Activated CD4-positive, alpha-beta T cell treated with anti-CD3 and anti-CD28 coated beads, Interleukin-2, amount 10 ng/mL, durations not matched to agents 24 days and 14 days (primary cell): ENCODE data around the gene PCED1A. TPM values are rescaled to one million over a fixed set of nuclear protein-coding genes. Genes with fewer than 3 reads are reported as not detected.

ENCODE experiments used
- DNase-seq: peaks from one replicate; pipeline ENCODE4 v3.0.0; 2022
- H3K27ac Mint-ChIP-seq: one replicate; pipeline ENCODE4 v1.8.0; 2022; ENCODE audit warnings: mild to moderate bottlenecking, mixed read lengths
- H3K27me3 Mint-ChIP-seq: one replicate; pipeline ENCODE4 v1.8.0; 2022; ENCODE audit warnings: mixed read lengths
- H3K36me3 Mint-ChIP-seq: one replicate; pipeline ENCODE4 v1.8.0; 2022; ENCODE audit warnings: low read depth, mild to moderate bottlenecking, mixed read lengths
- H3K4me1 Mint-ChIP-seq: one replicate; pipeline ENCODE4 v1.8.0; 2021; ENCODE audit warnings: mixed read lengths
- H3K4me3 Mint-ChIP-seq: one replicate; pipeline ENCODE4 v1.8.0; 2022; ENCODE audit warnings: mild to moderate bottlenecking, moderate library complexity, mixed read lengths
- H3K9me3 Mint-ChIP-seq: one replicate; pipeline ENCODE4 v1.8.0; 2021; ENCODE audit warnings: mixed read lengths
- intact Hi-C: fragments of 100-400 bp; cut with micrococcal nuclease; formaldehyde crosslinking; loops from one replicate; pipeline ENCODE4 v1.15.1; 2023
- total RNA-seq: library from RNA; stranded (reverse); gene quantifications from 2 replicates; pipeline ENCODE4 v1.2.3, GENCODE V29; 2022

PCED1A gene
- total RNA-seq, 1 donor from 2014 or later, result 26.1 TPM

DNA sequence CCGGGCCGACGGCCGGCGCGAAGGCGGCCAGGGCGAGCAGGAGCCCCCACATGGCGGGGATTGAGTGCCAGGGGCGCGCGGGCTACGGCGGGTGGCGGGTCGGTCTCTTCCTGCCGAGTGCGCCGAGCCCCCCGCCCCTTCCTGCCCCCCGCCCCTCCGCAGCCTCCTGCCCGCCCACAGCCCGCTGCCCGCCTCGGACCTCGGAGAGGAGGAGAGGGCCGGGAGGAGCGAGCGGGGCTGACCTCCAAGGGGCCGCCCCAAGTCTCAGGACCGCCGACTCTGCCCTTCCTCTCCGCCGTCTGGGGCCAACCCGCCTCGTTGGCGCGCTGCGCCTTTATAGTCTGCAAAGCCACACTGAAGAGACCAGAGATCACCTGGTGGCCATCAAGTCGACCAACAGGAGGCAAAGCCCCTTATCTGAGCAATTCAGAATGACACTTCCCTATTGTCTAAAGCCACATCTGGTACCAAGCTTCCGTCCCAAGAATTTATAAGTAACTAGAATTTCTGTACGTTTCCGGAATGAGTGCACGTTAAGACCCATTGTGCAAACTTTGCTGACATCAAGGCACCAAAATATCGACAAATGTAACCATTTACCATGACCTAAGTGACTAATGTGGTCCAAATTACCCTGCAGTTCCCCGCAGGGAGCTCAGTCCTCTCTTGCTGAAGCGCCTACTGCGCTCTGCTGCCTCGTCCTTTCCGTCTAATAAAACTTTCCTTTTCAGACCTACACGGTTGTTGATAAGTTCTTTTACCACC lies 39.8 kb downstream of the PCED1A start, which contains the start of gene CPXM1:
Gene CPXM1 (minus strand): TSS at position 107 of the 765 bp plus-strand sequence. CDS start 55 bp downstream, at position 52.
- H3K36me3 Mint-ChIP-seq, result peaks cover 3% of the 10 kb centered on the region
- H3K9me3 Mint-ChIP-seq, result no peaks in the 10 kb centered on the region
- H3K27ac Mint-ChIP-seq, result peak within 1 kb of the TSS; percentile 79
- H3K27me3 Mint-ChIP-seq, result peaks cover 59% of the 10 kb centered on the region
- intact Hi-C loops, result no loop called here
- peak within 1 kb of the TSS; percentile 88 for H3K4me3 Mint-ChIP-seq
- peaks cover 21% of the 10 kb centered on the region for H3K4me1 Mint-ChIP-seq
- DNase-seq, result peak; percentile 66

DNA sequence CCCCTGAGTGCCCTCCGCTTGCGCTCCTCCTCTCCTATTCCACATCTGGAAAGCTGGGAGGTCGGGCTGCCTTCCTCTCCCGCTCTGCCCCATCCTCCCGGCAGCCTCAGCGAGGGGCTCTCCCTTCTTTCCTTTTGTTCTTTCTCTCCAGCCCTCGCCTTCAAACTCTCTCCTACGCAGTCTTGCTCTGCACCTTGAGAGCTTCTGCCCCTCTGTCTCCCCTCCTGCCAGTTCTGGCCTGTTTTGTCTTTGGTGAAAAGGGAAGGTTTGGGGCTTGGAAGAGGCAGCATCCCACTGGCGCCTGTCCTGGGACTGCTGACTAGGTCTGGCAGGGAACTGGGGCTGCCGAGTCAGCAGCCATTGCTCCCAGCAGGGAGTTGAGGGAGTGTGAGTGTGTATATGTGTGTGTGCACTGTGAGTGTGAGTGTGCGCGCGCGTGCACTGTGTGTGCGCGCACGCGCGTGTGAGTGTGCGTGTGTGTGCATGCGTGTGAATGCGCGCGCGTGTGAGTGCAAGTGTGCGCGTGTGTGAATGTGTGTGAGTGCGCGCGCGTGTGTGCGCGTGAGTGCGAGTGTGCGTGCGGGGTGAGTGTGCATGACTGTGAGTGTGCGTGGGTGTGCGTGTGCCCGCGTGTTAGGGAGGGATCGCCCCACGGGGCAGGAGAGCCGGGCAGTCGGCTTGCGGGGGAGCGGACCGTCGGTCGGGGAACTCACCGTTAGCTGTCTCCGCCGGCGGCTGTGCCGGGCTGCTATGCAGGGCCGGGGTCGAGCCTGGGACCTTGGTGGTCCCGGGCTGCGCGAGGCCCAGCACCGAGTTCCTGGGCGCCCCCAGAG lies 40.6 kb downstream of the PCED1A start:
- no peak for DNase-seq
- Mint-ChIP-seq H3K9me3 (no peaks in the 10 kb centered on the region), H3K4me1 (peaks cover 21% of the 10 kb centered on the region), H3K36me3 (peaks cover 3% of the 10 kb centered on the region), H3K27me3 (peaks cover 55% of the 10 kb centered on the region), H3K27ac (peak overlapping the region; percentile 79), H3K4me3 (peak overlapping the region; percentile 88)
- intact Hi-C loops, result no loop called here

DNA sequence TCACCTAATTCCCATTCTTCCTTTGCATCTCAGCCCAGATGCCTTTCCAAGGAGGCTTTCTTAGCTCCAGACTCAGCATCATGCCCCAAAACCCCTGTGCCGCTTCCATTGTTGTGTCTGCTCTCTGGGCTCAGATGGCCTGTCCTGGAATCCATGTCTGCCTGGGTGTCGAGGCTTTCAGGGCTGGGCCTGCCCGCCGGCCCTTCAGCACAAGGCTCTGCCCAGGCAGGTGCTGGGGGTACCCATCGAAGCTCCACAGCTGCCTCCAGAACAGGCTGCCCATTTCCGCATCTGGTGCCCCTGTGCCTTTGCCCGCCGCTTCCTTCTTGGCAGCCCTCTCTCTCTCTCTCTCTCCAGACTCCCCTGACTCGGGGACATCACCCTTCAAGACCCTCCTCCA lies 41.2 kb downstream of the PCED1A start:
- peaks cover 21% of the 10 kb centered on the region for H3K4me1 Mint-ChIP-seq

DNA sequence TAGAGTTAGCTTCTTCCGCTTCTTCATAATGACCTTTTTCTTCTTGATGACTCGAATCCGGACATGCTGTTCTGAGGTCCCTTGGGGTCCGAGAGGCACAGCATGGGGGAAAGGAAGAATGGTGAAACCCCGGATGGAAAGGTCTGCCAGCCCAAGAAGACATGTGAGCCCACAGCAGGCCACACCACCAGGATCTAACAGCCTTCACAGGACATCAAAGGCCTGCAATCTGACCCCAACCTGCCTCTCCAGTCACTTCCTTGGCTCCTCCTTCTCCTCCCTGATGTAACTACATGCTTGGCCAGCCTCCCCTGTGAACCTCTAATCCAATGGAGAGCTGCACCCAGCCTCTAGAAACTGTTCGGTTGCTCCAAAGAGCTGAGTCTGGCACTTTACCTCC lies 41.6 kb downstream of the PCED1A start:
- H3K27me3 Mint-ChIP-seq, result peaks cover 46% of the 10 kb centered on the region
- peak overlapping the region; percentile 2 for H3K4me3 Mint-ChIP-seq
- no peak overlapping the region for H3K27ac Mint-ChIP-seq
- peaks cover 3% of the 10 kb centered on the region for H3K36me3 Mint-ChIP-seq
- no peaks in the 10 kb centered on the region for H3K9me3 Mint-ChIP-seq
- DNase-seq, result no peak
- peaks cover 21% of the 10 kb centered on the region for H3K4me1 Mint-ChIP-seq
- intact Hi-C loops, result no loop called here

More for the DNA sequence above, 41.2 kb downstream of the PCED1A start:
- Mint-ChIP-seq H3K36me3 (peaks cover 3% of the 10 kb centered on the region), H3K9me3 (no peaks in the 10 kb centered on the region), H3K4me3 (peak overlapping the region; percentile 88), H3K27ac (no peak overlapping the region), H3K27me3 (peaks cover 51% of the 10 kb centered on the region)
- intact Hi-C loops, result no loop called here
- DNase-seq, result no peak

DNA sequence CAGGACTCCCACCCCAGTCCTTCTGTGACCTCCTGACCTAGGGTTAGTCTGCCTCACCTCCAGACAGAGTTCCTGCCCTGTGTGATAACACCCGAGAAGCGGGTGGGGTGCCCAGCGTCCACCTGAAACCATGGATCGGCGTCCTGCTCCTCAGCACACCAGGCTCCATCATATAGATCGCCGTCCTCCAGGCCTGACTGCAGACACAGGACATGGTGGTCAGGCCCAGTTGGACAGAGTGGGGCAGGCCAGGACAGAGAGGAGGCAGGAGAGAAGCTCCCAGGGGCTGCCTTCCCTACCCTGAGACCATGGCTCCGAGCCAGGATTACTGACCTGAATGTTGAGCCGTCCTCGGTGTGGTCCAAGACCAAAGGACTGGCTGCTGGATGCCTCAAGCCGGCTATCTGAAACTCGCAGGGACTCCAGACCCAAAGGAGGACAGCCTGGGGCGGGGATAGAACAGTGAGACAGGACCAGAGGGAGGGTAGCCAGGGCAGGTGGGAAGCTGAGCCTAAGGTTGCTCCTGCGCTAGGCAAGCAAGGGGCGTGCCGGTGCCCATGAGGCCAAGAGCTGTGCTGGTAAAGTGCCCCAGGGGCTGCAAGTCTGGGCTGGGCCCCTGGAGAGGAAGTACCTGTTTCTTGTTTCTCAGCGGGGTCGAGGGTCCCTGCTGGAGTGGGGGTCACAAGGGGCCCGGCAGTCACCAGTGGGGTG lies 42.2 kb downstream of the PCED1A start:
- H3K4me1 Mint-ChIP-seq, result peaks cover 21% of the 10 kb centered on the region
- peaks cover 3% of the 10 kb centered on the region for H3K36me3 Mint-ChIP-seq
- H3K27ac Mint-ChIP-seq, result no peak overlapping the region
- H3K9me3 Mint-ChIP-seq, result no peaks in the 10 kb centered on the region
- DNase-seq, result no peak
- H3K4me3 Mint-ChIP-seq, result no peak overlapping the region
- intact Hi-C loops, result no loop called here
- H3K27me3 Mint-ChIP-seq, result peaks cover 47% of the 10 kb centered on the region

DNA sequence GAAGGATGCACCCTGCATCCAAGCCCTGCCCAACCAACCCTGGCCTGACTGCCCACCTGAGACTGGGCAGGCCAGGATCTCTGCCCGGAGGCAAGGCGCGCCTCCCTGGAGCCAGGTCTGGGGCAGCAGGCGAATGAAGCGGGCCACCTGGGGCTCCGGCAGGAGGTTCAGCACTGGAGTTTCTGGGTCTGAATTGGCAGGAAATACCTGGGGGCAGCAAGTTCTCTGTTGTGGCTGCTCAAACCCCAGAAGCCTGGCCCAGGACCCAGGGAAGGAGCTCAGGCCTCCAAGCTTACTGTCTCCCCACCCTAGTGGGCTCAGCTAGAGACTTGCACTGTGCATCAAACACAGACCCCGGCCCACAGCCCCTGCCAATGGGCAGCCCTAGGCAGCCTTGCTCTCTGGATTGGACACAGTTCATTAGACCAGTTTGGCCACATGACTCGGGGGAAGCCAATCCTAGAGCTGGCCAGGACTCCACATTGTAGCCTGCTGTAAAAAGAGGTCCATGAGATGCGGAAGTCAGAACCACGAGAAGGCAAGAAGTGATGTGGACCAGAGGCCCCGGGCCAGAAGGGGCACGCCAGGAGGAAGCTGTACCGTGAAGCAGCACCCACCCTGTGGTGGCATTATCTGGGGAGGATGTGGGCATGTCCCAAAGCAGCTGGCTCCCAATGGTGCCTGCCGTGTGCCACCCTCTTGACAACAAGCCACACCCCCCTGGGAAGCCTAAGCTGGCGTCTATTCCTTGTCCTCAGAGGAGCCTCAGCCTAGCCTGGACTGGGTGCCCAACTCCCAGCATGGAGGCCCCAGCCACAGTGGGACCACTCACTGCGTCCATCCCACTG lies 43.1 kb downstream of the PCED1A start:
- DNase-seq, result no peak
- Mint-ChIP-seq H3K4me1 (peaks cover 21% of the 10 kb centered on the region), H3K27ac (no peak overlapping the region), H3K9me3 (no peaks in the 10 kb centered on the region), H3K27me3 (peaks cover 47% of the 10 kb centered on the region), H3K4me3 (no peak overlapping the region), H3K36me3 (peaks cover 2% of the 10 kb centered on the region)
- intact Hi-C loops, result no loop called here

DNA sequence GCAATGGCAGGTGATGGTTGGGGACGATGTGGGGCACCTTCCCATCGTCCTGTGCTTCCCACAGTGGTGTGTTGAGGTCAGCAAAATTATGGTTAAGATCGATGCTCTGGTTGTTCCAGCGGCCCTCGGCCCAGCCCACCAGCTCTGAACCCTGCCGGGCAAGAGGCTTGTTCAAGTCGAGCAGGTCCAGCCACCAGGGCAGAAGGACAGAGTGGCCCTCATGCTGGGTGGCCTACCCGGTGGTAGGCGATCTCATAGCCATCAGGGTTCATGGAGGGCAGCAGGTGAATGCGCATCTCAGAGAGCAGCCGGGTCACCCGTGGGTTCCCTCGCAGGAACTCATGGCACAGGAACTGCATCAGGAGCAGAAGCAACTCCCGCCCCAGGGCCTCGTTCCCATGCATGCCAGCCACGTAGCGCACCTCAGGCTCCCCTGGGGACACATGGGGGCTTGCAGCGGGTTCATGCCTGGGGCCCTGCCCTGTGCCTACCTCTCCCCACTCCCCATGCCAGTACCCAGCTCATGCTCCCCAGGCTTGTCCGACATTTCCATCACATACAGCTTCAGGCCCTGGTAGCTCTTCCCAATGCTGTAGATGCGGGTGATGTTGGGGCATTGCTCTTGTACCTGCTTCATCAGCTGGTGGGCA lies 44.3 kb downstream of the PCED1A start:
- no peak for DNase-seq
- intact Hi-C loops, result no loop called here
- Mint-ChIP-seq H3K4me1 (peaks cover 16% of the 10 kb centered on the region), H3K27ac (no peak overlapping the region), H3K9me3 (no peaks in the 10 kb centered on the region), H3K27me3 (peaks cover 47% of the 10 kb centered on the region), H3K4me3 (no peak overlapping the region), H3K36me3 (peaks cover 2% of the 10 kb centered on the region)

DNA sequence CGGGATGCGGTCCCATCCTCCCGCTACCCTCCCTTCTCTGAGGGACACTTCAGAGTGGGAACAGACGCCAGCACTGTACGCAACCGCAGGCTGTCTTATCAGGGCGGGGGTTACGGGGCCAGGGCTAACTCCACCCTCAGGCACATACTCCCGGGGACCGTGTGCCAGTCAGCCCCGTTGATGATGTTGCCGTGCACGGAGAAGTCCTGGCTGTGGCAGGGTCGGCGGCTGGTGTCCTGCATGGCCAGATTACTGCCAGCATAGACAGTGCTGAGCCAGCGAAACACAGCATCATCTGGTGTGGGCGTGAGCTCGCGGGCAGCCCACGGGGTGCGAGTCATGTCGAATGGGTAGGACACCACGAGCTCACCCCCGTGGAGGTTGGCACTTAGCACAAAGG lies 45.0 kb downstream of the PCED1A start:
- Mint-ChIP-seq H3K4me3 (no peak overlapping the region), H3K9me3 (no peaks in the 10 kb centered on the region), H3K27me3 (peaks cover 46% of the 10 kb centered on the region), H3K27ac (no peak overlapping the region), H3K4me1 (peaks cover 10% of the 10 kb centered on the region), H3K36me3 (peaks cover 2% of the 10 kb centered on the region)
- DNase-seq, result no peak
- intact Hi-C loops, result no loop called here

DNA sequence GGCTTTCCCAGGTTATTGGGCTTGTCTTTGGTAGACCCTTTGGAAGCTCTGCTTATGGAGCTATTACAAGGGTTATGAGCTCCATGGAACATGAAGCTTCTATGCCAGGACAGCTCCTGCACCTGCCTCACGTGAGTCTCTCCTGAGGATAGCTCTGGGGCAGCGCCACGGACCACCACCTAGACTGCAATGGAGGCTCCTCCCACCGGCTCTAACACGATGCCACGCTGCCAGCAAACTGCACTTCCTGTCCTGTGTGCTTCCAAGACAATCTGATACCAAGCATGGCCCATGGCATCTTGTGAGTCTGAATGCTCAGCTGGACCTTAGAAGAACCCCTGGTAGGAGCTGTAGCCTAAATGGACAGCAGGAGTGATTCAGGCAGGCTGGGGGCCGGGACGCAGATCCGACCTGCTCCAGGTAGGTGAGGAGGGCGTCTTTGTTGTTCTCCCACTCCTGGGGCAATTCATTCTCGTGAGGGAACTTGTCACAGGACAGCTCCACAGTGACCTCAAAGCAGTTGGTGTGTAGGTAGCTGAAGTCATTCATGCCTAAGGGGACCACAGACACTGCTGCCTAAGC lies 45.5 kb downstream of the PCED1A start:
- Mint-ChIP-seq H3K36me3 (peaks cover under 1% of the 10 kb centered on the region), H3K27ac (no peak overlapping the region), H3K4me1 (peaks cover 8% of the 10 kb centered on the region), H3K9me3 (no peaks in the 10 kb centered on the region), H3K27me3 (peaks cover 46% of the 10 kb centered on the region), H3K4me3 (no peak overlapping the region)
- DNase-seq, result no peak
- intact Hi-C loops, result no loop called here

DNA sequence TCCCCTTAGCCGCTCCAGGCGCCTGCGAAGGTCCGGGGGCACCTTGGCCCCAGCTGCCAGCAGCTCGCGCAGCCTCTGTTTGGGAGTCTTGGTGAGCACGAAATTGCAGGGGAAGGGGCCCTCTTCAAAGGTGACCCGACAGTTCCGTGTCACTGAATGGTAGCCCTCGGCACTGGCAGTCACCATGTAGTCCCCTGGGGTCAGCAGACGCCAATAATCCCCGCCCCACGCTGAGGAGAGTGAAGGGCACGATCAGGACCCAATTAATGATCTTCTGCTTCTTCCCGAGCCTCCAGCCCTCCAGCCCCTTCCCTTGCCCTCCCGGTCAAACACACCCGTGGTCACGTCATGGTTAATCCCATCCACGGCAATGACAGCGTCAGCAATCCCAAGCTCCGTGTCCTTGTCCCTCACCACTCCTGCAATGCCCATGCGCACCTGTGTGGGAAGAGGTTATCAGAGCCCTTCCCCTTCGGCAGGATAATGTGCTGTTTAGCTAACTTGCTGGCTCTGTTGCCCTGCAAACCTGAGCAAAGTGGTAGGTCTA lies 46.2 kb downstream of the PCED1A start:
- Mint-ChIP-seq H3K4me3 (no peak overlapping the region), H3K27ac (no peak overlapping the region), H3K27me3 (peaks cover 44% of the 10 kb centered on the region), H3K36me3 (no peaks in the 10 kb centered on the region), H3K9me3 (no peaks in the 10 kb centered on the region), H3K4me1 (peaks cover 3% of the 10 kb centered on the region)
- DNase-seq, result no peak
- intact Hi-C loops, result no loop called here

DNA sequence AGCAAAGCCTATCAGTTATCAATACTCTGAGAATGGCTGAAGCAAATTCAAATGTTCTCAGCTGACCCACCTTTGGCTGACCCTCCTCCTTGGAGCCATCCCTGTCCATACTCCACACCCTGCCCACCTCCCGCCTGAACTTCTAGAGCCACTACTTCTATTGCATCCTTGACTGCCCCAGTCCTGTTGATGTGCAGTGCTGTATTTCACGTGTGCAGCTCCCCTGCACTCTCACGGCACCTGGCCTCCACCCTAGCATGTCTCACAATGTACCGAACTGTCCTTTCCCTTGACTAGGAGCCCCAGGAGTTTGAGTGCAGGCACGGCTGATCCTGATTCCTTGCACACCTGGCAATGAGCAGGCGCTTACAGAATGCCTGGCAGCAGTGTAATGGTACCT lies 47.0 kb downstream of the PCED1A start:
- no peaks in the 10 kb centered on the region for H3K9me3 Mint-ChIP-seq
- no peaks in the 10 kb centered on the region for H3K36me3 Mint-ChIP-seq
- peaks cover 37% of the 10 kb centered on the region for H3K27me3 Mint-ChIP-seq
- no peak overlapping the region for H3K27ac Mint-ChIP-seq
- intact Hi-C loops, result no loop called here
- H3K4me1 Mint-ChIP-seq, result no peaks in the 10 kb centered on the region
- DNase-seq, result no peak
- H3K4me3 Mint-ChIP-seq, result no peak overlapping the region
